Peyer's patch (tissue), 4 donors: ENCODE results near the gene SLC5A3. TPM values are rescaled to one million over a fixed set of nuclear protein-coding genes. Genes with fewer than 3 reads are reported as not detected.

Source experiments
- DNase-seq, 3 donors: peaks; one replicate each; pipeline ENCODE4 v3.0.0-alpha.2; 2017 to 2019
- H3K27ac ChIP-seq, 4 donors: fragments of 200-600 bp; sonication (generic); one replicate each; pipeline ENCODE4 v1.5.1; 2016 to 2019
- H3K27me3 ChIP-seq, 2 donors: fragments of 200-600 bp; sonication (generic); one replicate each; pipeline ENCODE4 v1.5.1; 2019
- H3K36me3 ChIP-seq, 3 donors: fragments of 200-600 bp; sonication (generic); one replicate each; pipeline ENCODE4 v1.5.1; 2016 to 2019
- H3K4me1 ChIP-seq, 4 donors: fragments of 200-600 bp; sonication (generic); one replicate each; pipeline ENCODE4 v1.5.1; 2016 to 2019
- H3K4me3 ChIP-seq, 4 donors: fragments of 200-600 bp; sonication (generic); 1 replicate in 3 of 4; 2 replicates in 1 of 4; pipeline ENCODE4 v1.5.1; 2016 to 2019; ENCODE audit warnings: mild to moderate bottlenecking in 1 of 4
- H3K9me3 ChIP-seq, 4 donors: fragments of 200-600 bp; sonication (generic); one replicate each; pipeline ENCODE4 v1.5.1; 2016 to 2019; ENCODE audit warnings: mild to moderate bottlenecking in 1 of 4
- CTCF ChIP-seq, 6 experiments: fragments of 450-650 bp in 4 of 6; fragments of 200-600 bp in 2 of 6; sonication (generic) in 1 of 6; IDR thresholded peaks; one replicate each; pipeline ENCODE4 v1.5.1; 2017 to 2019; ENCODE audit warnings: antibody characterized with exemption in 6 of 6, mild to moderate bottlenecking in 3 of 6, moderate library complexity in 1 of 6
- POLR2A ChIP-seq, 2 donors: fragments of 450-650 bp; IDR thresholded peaks; one replicate each; pipeline ENCODE4 v1.5.1; 2017; ENCODE audit warnings: antibody characterized with exemption in 2 of 2, mild to moderate bottlenecking in 2 of 2, moderate library complexity in 2 of 2
- total RNA-seq, 4 donors: library from RNA; depleted of rRNA; stranded (reverse); fragments of >200 nt; gene quantifications; one replicate each; pipeline ENCODE4 v1.1.0, GENCODE V29; 2016

The SLC5A3 gene
- total RNA-seq, 4 donors from 2014 or later: 15.8 to 20.5 (median 17.7) TPM

GRCh38 chr21:34073749-34074282 is 438 bp downstream of the SLC5A3 start:
- Histone ChIP-seq H3K4me1 (peaks cover 0 to 25% (median 3%) of the 10 kb centered on the region in 4 donors), H3K27me3 (no peaks in the 10 kb centered on the region), H3K36me3 (peaks cover 0 to 4% (median 0%) of the 10 kb centered on the region in 3 donors), H3K4me3 (peak overlapping the region; percentile 87 to 96 (median 91)), H3K27ac (peak overlapping the region; percentile 84 to 97 (median 94)), H3K9me3 (no peaks in the 10 kb centered on the region)
- no peak for TF ChIP-seq CTCF (IDR thresholded peaks at IDR 0.05)
- no peak for TF ChIP-seq POLR2A (IDR thresholded peaks at IDR 0.05)
- DNase-seq: peak in 2 of 3 donors; percentile 62 to 75

- Histone ChIP-seq H3K27ac (peak overlapping the region; percentile 3 to 97 (median 94)), H3K4me3 (peak overlapping the region; percentile 87 to 96 (median 91)), H3K9me3 (no peaks in the 10 kb centered on the region), H3K4me1 (peaks cover 0 to 32% (median 3%) of the 10 kb centered on the region in 4 donors), H3K27me3 (no peaks in the 10 kb centered on the region), H3K36me3 (peaks cover 0 to 4% (median 0%) of the 10 kb centered on the region in 3 donors)
- no peak for TF ChIP-seq POLR2A (IDR thresholded peaks at IDR 0.05)
- TF ChIP-seq CTCF (IDR thresholded peaks at IDR 0.05): peak in 4 of 6 experiments; percentile 13 to 29 (median 17)
- DNase-seq: peak in 1 of 3 donors; percentile 52
These were observed 1.1 kb downstream of the SLC5A3 start for GRCh38 chr21:34074283-34075090.

GRCh38 chr21:34075091-34075425 is 1.7 kb downstream of the SLC5A3 start:
- no peaks in the 10 kb centered on the region for H3K27me3 ChIP-seq
- peak overlapping the region in 2 of 4 donors; percentile 95 to 96 for H3K4me3 ChIP-seq
- H3K4me1 ChIP-seq: peaks cover 0 to 37% (median 4%) of the 10 kb centered on the region in 4 donors
- DNase-seq: no peak
- TF ChIP-seq POLR2A (IDR thresholded peaks at IDR 0.05): no peak
- no peak for TF ChIP-seq CTCF (IDR thresholded peaks at IDR 0.05)
- peak overlapping the region in 1 of 4 donors; percentile 97 for H3K27ac ChIP-seq
- no peaks in the 10 kb centered on the region for H3K9me3 ChIP-seq
- H3K36me3 ChIP-seq: peaks cover 0 to 4% (median 0%) of the 10 kb centered on the region in 3 donors

- TF ChIP-seq POLR2A (IDR thresholded peaks at IDR 0.05): no peak
- no peak for TF ChIP-seq CTCF (IDR thresholded peaks at IDR 0.05)
- Histone ChIP-seq H3K27ac (no peak overlapping the region), H3K9me3 (no peaks in the 10 kb centered on the region), H3K36me3 (peaks cover 0 to 4% (median 0%) of the 10 kb centered on the region in 3 donors), H3K4me1 (peaks cover 0 to 45% (median 5%) of the 10 kb centered on the region in 4 donors), H3K4me3 (peak overlapping the region in 1 of 4 donors; percentile 96), H3K27me3 (no peaks in the 10 kb centered on the region)
- DNase-seq: no peak
These were observed 2.6 kb downstream of the SLC5A3 start for GRCh38 chr21:34075760-34076660.

GRCh38 chr21:34076835-34077234 is 3.5 kb downstream of the SLC5A3 start:
- no peaks in the 10 kb centered on the region for H3K9me3 ChIP-seq
- no peak for DNase-seq
- peaks cover 0 to 4% (median 0%) of the 10 kb centered on the region in 3 donors for H3K36me3 ChIP-seq
- H3K4me1 ChIP-seq: peaks cover 0 to 45% (median 5%) of the 10 kb centered on the region in 4 donors
- TF ChIP-seq CTCF (IDR thresholded peaks at IDR 0.05) (no peak), POLR2A (IDR thresholded peaks at IDR 0.05) (no peak)
- H3K27ac ChIP-seq: no peak overlapping the region
- no peaks in the 10 kb centered on the region for H3K27me3 ChIP-seq
- no peak overlapping the region for H3K4me3 ChIP-seq
